Kasumi-1 (cell line): ENCODE measurements around the gene RBM33.

Experiments
- DNase-seq, 2 experiments: peaks; one replicate each; lab custom pipeline; 2025; lab: John Stamatoyannopoulos, UW

The RBM33 gene

DNA sequence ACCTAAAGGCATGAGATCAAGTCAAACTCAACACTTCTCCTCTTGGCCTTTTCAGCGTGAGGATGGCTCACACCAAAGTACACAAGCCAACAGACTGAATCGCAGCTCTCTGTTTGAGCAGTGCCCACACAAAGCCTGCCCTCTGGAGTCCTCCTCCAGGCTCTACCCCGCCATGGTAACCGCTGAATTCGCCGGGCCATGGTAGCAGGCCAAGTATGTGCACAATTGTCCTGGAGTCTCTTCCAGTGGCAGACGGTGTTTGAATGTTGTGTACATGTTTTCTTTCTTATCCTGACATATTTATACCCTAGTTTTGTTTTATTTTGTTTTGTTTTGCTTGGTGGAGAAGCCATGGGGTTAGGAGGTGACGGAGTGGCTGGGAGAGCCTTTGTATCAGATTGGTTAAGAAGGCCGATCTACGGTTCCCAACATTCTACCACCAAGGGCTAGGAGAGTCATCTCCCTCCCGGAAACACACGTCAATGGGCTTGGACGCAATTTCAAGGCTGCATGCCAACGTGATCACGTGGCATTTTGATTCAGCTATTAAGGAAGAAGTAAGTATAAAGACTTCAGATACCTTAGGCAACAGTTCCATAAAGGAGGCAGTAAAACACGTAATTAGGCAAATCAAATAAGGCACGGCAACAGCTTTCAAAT lies 179.9 kb downstream of the RBM33 start:
- DNase-seq = no peak

DNA sequence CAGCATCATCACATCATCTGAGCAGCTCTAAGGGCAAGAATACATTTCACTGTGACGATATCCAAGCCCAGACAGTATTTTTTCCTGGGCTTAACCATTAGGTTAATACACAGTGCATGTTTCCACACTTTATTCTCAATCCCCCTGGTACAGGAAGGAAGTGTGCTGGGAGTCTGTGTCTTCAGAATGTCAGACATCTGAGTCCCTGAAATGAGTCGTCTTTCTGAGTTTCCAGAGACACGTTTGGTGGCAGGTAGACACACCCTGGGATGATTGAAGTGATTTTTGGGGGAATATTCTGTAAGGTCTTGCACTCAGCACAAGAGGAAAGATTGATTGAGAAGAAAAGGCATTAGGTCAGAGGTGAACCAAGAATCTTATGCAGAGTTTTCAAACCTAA lies 180.9 kb downstream of the RBM33 start:
- DNase-seq = no peak

DNA sequence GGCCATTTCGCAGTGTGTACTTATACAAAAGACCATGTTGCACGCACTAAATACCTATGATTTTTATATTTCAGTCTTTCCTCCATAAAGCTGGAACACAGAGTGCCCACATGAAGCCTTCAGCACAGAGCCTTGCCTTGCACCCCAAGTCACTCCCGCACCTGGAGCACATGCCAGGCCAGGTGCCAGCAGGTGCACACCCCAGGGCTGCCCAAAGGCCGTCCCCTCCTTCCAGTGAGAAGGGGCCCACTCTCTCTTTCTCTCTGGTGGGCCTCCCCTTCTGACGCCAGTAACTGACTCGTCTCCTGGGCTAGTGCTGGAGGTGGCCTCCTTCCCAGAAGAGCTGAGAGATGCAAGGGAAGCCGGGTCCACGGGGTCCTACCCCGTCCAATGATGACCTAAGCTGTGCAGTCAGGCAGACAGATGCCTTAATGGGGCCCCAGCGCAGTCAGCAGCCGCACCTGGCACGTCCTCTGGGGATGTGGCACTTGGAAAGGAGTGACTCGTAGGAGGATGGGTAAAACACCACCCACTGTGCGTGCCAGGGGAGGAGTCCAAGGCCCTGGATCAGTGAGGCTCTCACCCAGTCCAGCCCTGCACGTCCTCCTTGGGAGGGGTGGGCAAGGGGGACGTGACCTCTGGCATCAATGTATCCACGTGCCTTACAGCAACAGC lies 185.5 kb downstream of the RBM33 start:
- no peak for DNase-seq
